ENCODE measurements around the gene RASIP1. TPM values are rescaled to one million over a fixed set of nuclear protein-coding genes. Genes with fewer than 3 reads are reported as not detected.

Gene RASIP1
- total RNA-seq, 4 donors from 2014 or later, result 9.7 to 25.8 (median 14.0) TPM

DNA sequence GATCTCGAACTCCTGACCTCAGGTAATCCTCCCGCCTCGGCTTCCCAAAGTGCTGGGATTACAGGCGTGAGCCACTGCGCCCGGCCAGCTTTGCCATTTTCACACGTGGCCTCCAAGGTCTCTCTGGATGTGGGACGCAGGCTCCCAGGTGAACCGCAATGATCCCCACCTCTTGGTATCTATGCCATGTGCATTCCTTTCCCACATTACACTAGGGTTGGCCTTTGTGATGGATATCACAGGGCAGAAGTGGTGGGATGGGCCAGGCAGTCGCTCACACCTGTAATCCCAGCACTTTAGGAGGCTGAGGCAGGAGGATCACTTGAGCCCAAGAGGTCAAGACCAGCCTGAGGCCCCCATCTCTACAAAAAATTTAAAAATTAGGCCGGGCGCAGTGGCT is 37.3 kb upstream of the RASIP1 start:
- no peaks in the 10 kb centered on the region for H3K36me3 ChIP-seq
- no peak overlapping the region for H3K4me3 ChIP-seq (replicated peaks in 1 of 3)
- no peaks in the 10 kb centered on the region for H3K9me3 ChIP-seq
- WGBS, 2 donors, result 95 to 96% methylated on average over 12 of the region's 12 CpGs
- no peak for DNase-seq
- peaks cover 0 to 24% of the 10 kb centered on the region in 2 donors for H3K4me1 ChIP-seq
- H3K27me3 ChIP-seq, result no peaks in the 10 kb centered on the region
- no peak overlapping the region for H3K27ac ChIP-seq
- intact Hi-C loops (cut with DNase I), result no loop called here
- TF ChIP-seq, protein P1, sequence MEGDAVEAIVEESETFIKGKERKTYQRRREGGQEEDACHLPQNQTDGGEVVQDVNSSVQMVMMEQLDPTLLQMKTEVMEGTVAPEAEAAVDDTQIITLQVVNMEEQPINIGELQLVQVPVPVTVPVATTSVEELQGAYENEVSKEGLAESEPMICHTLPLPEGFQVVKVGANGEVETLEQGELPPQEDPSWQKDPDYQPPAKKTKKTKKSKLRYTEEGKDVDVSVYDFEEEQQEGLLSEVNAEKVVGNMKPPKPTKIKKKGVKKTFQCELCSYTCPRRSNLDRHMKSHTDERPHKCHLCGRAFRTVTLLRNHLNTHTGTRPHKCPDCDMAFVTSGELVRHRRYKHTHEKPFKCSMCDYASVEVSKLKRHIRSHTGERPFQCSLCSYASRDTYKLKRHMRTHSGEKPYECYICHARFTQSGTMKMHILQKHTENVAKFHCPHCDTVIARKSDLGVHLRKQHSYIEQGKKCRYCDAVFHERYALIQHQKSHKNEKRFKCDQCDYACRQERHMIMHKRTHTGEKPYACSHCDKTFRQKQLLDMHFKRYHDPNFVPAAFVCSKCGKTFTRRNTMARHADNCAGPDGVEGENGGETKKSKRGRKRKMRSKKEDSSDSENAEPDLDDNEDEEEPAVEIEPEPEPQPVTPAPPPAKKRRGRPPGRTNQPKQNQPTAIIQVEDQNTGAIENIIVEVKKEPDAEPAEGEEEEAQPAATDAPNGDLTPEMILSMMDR (IDR thresholded peaks at IDR 0.05), result no peak
- TF ChIP-seq POLR2A (IDR thresholded peaks at IDR 0.05), result no peak

DNA sequence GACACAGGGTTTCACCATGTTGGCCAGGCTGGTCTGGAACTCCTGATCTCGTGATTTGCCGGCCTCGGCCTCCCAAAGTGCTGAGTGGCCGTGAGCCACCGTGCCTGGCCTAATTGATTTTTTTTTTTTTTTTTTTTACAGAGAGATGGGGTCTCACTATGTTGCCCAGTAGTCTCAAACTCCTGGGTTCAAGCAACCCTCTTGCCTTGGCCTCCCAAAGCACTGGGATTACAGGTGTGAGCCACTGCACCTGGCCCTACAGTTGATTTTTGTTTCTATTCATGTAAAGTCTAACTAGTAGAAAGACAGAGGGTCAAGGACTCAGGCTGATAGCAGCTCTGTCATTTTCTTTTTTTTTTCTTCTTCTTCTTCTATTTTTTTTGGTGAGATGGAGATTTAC is 36.7 kb upstream of the RASIP1 start:
- 89 to 97% methylated on average over 5 of the region's 5 CpGs for WGBS, 2 donors

DNA sequence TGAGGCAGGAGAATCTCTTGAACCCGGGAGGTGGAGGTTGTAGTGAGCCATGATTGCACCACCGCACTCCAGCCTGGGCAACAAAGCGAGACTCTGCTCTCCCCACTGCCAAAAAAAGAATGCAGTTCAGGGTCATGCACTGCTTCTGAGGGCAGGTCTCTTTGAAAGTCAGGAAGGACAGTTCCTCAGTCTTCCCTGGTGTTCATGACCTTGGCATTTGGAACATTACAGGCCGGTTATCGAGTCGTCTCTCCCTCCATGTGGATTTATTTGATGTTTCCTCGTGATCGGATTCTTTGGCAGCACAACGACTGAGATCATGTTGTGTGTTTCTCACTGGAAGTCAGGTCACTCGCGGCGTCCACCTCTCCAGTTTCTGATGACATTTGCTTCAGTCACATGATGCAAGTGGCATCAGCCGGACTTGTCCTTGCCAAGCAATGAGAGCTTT is 32.1 kb upstream of the RASIP1 start:
- H3K27ac ChIP-seq, result peak overlapping the region; percentile 82 to 94 (median 88)

More for the DNA sequence above, 36.7 kb upstream of the RASIP1 start:
- Histone ChIP-seq H3K27me3 (no peaks in the 10 kb centered on the region), H3K4me1 (peaks cover 4 to 25% of the 10 kb centered on the region in 2 donors), H3K36me3 (no peaks in the 10 kb centered on the region), H3K4me3 (replicated peaks in 1 of 3) (no peak overlapping the region), H3K9me3 (no peaks in the 10 kb centered on the region), H3K27ac (no peak overlapping the region)
- DNase-seq, result no peak
- TF ChIP-seq POLR2A (IDR thresholded peaks at IDR 0.05), result no peak
- TF ChIP-seq, protein P1 (IDR thresholded peaks at IDR 0.05), result no peak
- intact Hi-C loops (cut with DNase I), result no loop called here

DNA sequence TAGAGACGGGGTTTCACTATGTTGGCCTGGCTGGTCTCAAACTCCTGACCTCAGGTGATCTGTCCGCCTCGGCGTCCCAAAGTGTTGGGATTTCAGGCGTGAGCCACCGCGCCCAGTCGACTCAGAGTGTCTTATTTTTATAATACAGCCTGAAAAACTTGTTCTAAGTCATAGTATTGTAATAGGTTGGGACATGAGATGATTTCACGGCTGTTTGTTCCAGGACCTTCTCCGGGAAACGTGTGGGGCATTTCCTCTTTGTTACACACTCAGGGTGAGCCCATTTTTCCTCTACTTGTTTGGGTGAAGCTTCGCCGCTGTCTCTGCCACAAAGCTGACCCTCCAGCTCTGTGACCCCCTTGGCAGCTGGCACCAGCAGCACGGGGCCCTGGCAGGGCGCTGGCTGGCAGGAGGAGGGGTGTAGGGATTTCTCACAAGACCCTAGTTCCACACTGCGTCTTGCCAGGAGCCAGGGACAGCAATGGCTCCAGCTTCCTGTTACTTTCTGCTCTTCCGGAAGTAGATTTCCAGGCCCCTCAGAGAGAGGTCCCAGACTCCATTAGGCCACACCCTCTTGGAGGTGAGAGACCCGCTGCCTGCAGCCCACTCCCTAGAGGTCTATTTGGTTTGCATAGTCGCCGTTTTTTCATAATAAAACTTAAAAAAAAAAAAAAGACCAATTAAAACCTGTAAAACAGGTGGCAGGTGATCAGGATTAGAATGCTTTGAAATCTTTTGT is 30.5 kb upstream of the RASIP1 start:
- no peak for TF ChIP-seq POLR2A (IDR thresholded peaks at IDR 0.05)
- TF ChIP-seq, protein P1 (IDR thresholded peaks at IDR 0.05), result no peak
- no peak for DNase-seq
- H3K27me3 ChIP-seq, result no peaks in the 10 kb centered on the region
- intact Hi-C loops (cut with DNase I), result no loop called here
- H3K27ac ChIP-seq, result peak overlapping the region in 1 of 3 donors; percentile 88
- 78 to 80% methylated on average over 20 of the region's 20 CpGs for WGBS, 2 donors
- H3K4me1 ChIP-seq, result peaks cover 4 to 9% of the 10 kb centered on the region in 2 donors
- no peaks in the 10 kb centered on the region for H3K9me3 ChIP-seq
- H3K4me3 ChIP-seq (replicated peaks in 1 of 3), result no peak overlapping the region
- no peaks in the 10 kb centered on the region for H3K36me3 ChIP-seq

More for the DNA sequence above, 32.1 kb upstream of the RASIP1 start:
- peaks cover 4 to 9% of the 10 kb centered on the region in 2 donors for H3K4me1 ChIP-seq
- peak; percentile 91 to 95 for DNase-seq
- H3K4me3 ChIP-seq (replicated peaks in 1 of 3), result no peak overlapping the region
- WGBS, 2 donors, result 19 to 36% methylated on average over 13 of the region's 13 CpGs
- no peaks in the 10 kb centered on the region for H3K36me3 ChIP-seq
- no peaks in the 10 kb centered on the region for H3K27me3 ChIP-seq
- no peak for TF ChIP-seq POLR2A (IDR thresholded peaks at IDR 0.05)
- TF ChIP-seq, protein P1 (IDR thresholded peaks at IDR 0.05), result no peak
- intact Hi-C loops (cut with DNase I), result no loop called here
- H3K9me3 ChIP-seq, result no peaks in the 10 kb centered on the region

DNA sequence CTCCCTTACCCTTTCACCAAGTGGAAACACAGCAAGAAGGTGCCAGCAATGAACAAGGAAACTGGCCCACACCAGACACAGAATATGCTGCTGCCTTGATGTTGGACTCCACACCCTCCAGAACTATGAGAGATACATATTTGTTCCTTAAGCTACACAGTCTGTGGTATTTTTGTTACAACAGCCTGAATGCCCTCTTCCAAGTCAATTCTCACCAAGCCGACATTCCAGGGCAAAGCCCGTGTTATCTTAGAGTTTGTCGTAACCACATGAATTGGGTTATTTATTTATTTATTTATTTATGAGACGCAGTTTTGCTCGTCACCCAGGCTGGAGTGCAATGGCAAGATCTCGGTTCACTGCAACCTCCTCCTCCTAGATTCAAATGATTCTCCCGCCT is 29.9 kb upstream of the RASIP1 start:
- Histone ChIP-seq H3K4me3 (replicated peaks in 1 of 3) (no peak overlapping the region), H3K27ac (no peak overlapping the region), H3K36me3 (no peaks in the 10 kb centered on the region), H3K9me3 (no peaks in the 10 kb centered on the region), H3K27me3 (no peaks in the 10 kb centered on the region), H3K4me1 (peaks cover 4 to 9% of the 10 kb centered on the region in 2 donors)
- 81 to 83% methylated on average over 7 of the region's 7 CpGs for WGBS, 2 donors
- TF ChIP-seq POLR2A (IDR thresholded peaks at IDR 0.05), result no peak
- TF ChIP-seq, protein P1 (IDR thresholded peaks at IDR 0.05), result no peak
- DNase-seq, result no peak
- intact Hi-C loops (cut with DNase I), result no loop called here
